ENCODE measurements around the gene NUDT16L1.

NUDT16L1 gene

GRCh38 chr16:4656695-4657686 is 36.4 kb upstream of the NUDT16L1 start:
- no peak overlapping the region for H3K4me3 ChIP-seq (ENCODE audit: low read depth, low read length)
- TF ChIP-seq, protein P1, sequence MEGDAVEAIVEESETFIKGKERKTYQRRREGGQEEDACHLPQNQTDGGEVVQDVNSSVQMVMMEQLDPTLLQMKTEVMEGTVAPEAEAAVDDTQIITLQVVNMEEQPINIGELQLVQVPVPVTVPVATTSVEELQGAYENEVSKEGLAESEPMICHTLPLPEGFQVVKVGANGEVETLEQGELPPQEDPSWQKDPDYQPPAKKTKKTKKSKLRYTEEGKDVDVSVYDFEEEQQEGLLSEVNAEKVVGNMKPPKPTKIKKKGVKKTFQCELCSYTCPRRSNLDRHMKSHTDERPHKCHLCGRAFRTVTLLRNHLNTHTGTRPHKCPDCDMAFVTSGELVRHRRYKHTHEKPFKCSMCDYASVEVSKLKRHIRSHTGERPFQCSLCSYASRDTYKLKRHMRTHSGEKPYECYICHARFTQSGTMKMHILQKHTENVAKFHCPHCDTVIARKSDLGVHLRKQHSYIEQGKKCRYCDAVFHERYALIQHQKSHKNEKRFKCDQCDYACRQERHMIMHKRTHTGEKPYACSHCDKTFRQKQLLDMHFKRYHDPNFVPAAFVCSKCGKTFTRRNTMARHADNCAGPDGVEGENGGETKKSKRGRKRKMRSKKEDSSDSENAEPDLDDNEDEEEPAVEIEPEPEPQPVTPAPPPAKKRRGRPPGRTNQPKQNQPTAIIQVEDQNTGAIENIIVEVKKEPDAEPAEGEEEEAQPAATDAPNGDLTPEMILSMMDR (IDR thresholded peaks at IDR 0.05; ENCODE audit: borderline replicate concordance, insufficient read depth, low read depth, low read length) = no peak

GRCh38 chr16:4659363-4660353 is 33.7 kb upstream of the NUDT16L1 start:
- no peak overlapping the region for H3K4me3 ChIP-seq (ENCODE audit: low read depth, low read length)
- TF ChIP-seq, protein P1 (IDR thresholded peaks at IDR 0.05; ENCODE audit: borderline replicate concordance, insufficient read depth, low read depth, low read length) = no peak

DNA sequence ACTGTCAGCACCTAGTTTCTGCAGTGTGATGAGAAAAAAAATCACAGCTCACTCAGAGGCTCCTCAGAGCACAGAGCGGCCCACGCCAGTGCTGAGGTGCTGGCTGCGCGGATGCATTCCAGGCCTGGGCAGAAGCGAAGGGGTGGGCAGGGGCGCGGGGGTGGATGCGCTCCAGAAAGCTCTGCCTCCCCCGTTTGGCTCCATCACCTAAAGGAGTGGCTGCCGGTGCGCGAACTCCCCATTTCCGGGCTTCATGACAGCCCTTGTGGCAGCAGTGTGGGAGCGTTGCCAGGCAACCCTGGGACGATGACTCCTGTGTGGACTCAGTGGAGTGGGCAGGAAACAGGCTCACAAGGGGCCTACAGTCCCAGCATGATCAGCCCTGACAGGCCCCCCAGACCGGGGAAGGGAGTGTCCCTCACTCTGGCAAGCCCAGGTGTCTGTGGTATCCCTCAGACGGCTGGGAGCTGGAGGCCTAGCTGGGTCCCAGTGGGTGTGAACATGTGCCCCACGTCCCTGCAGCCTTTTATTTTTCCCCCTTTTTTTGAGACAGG is 32.8 kb upstream of the NUDT16L1 start:
- no peak overlapping the region for H3K4me3 ChIP-seq (ENCODE audit: low read depth, low read length)
- TF ChIP-seq, protein P1 (IDR thresholded peaks at IDR 0.05; ENCODE audit: borderline replicate concordance, insufficient read depth, low read depth, low read length) = no peak

- TF ChIP-seq, protein P1 (IDR thresholded peaks at IDR 0.05; ENCODE audit: borderline replicate concordance, insufficient read depth, low read depth, low read length) = no peak
Observed at GRCh38 chr16:4661661-4662060, 31.7 kb upstream of the NUDT16L1 start.

GRCh38 chr16:4663465-4663776 is 29.9 kb upstream of the NUDT16L1 start:
- no peak overlapping the region for H3K4me3 ChIP-seq (ENCODE audit: low read depth, low read length)
- TF ChIP-seq, protein P1 (IDR thresholded peaks at IDR 0.05; ENCODE audit: borderline replicate concordance, insufficient read depth, low read depth, low read length) = no peak

More at GRCh38 chr16:4661661-4662060, 31.7 kb upstream of the NUDT16L1 start:
- no peak overlapping the region for H3K4me3 ChIP-seq (ENCODE audit: low read depth, low read length)

DNA sequence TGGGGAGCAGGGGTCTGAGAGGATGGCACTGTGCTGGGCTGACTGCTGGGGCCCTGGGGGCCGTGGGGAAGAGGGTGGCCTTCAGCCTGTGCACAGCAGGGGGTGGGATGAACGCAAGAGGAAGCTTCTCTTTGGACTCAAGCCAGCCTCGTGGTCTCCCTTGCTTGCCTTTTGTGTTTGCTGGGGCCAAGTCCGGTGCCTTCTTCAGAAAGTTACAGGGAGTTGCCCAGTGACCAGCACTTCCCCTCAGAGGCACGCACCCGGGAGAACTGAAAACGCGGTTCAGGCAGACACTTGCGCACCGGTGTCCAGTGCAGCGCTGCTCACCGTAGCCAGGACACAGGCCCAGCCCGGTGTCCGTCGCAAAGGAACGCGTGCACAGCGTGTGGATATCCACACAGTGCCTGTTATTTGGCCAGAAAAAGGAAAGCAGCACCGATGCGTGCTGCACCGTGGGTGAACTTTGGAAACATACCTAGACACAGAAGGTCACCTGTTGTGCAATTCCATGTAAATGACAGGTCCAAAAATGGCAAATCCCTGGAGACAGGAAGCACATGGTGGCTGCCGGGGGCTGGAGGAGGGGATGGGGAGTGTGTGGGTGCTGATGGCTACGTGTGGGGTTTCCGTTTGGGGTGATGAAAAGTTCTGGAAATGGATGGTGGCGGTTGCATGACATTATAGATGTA is 29.4 kb upstream of the NUDT16L1 start:
- TF ChIP-seq, protein P1 (IDR thresholded peaks at IDR 0.05; ENCODE audit: borderline replicate concordance, insufficient read depth, low read depth, low read length) = no peak
- H3K4me3 ChIP-seq (ENCODE audit: low read depth, low read length) = no peak overlapping the region

Measured in GM12875 (cell line).